Hepatocyte (in vitro differentiated cells): Measurements from ENCODE around the gene GORASP1.

Source experiments
- CTCF ChIP-seq: fragments of 200-600 bp; sonication (generic); IDR thresholded peaks from 2 replicates; pipeline ENCODE4 v1.5.1; 2016; ENCODE audit warnings: antibody characterized with exemption, mild to moderate bottlenecking; ENCODE audit not compliant: poor library complexity
- EZH2phosphoT487 ChIP-seq: fragments of 200-600 bp; sonication (generic); IDR thresholded peaks from one replicate; pipeline ENCODE4 v1.6.1; 2018; ENCODE audit warnings: antibody characterized with exemption, mild to moderate bottlenecking, low read depth, moderate library complexity; ENCODE audit not compliant: unreplicated experiment, severe bottlenecking

GRCh38 chr3:39099242-39099641, 8.2 kb downstream of the GORASP1 start:
- TF ChIP-seq CTCF = no peak
- TF ChIP-seq EZH2phosphoT487 = no peak
